Loucy (cell line): ENCODE results near the gene SMG6.

ENCODE experiments used
- H2AFZ ChIP-seq: fragments of 200-600 bp; sonication (generic); 2 replicates; pipeline ENCODE4 v1.6.0; 2016; ENCODE audit warnings: antibody characterized with exemption, mild to moderate bottlenecking, low read length, moderate library complexity
- H3F3A ChIP-seq: fragments of 200-600 bp; 2 replicates; pipeline ENCODE4 v1.6.0; 2016; ENCODE audit warnings: antibody characterized with exemption, low read depth, mild to moderate bottlenecking
- H3K27me3 ChIP-seq: fragments of 200-600 bp; sonication (generic); 2 replicates; pipeline ENCODE4 v1.6.1; 2014; ENCODE audit warnings: low read length, mild to moderate bottlenecking; ENCODE audit not compliant: insufficient read depth, poor library complexity, severe bottlenecking
- H3K36me3 ChIP-seq: fragments of 200-600 bp; sonication (generic); 2 replicates; pipeline ENCODE4 v1.6.1; 2016; ENCODE audit warnings: low read length; ENCODE audit not compliant: insufficient read depth
- H3K4me1 ChIP-seq: fragments of 200-600 bp; sonication (generic); 2 replicates; pipeline ENCODE4 v1.5.1; 2014; ENCODE audit warnings: low read length, mild to moderate bottlenecking; ENCODE audit not compliant: insufficient read depth, poor library complexity, severe bottlenecking
- H3K4me2 ChIP-seq: fragments of 200-600 bp; sonication (generic); 2 replicates; pipeline ENCODE4 v1.6.0; 2014; ENCODE audit warnings: antibody characterized with exemption, low read length, low read depth, mild to moderate bottlenecking; ENCODE audit not compliant: poor library complexity, severe bottlenecking
- H3K4me3 ChIP-seq: fragments of 200-600 bp; sonication (generic); 2 replicates; pipeline ENCODE4 v1.5.1; 2014; ENCODE audit warnings: low read length, mild to moderate bottlenecking, mixed read lengths; ENCODE audit not compliant: poor library complexity, severe bottlenecking
- H3K79me2 ChIP-seq: fragments of 200-600 bp; sonication (generic); 2 replicates; pipeline ENCODE4 v1.6.1; 2014; ENCODE audit warnings: low read length; ENCODE audit not compliant: insufficient read depth
- H3K9ac ChIP-seq: fragments of 200-600 bp; sonication (generic); 2 replicates; pipeline ENCODE4 v1.6.0; 2014; ENCODE audit warnings: mild to moderate bottlenecking, low read depth, low read length, moderate library complexity; ENCODE audit not compliant: poor library complexity, severe bottlenecking
- H3K9me2 ChIP-seq: fragments of 200-600 bp; sonication (generic); replicated peaks from 2 replicates; pipeline ENCODE4 v1.6.1; 2016; ENCODE audit warnings: low read depth, low read length, mixed read lengths
- H3K9me3 ChIP-seq: fragments of 200-600 bp; sonication (generic); 2 replicates; pipeline ENCODE4 v1.6.1; 2014; ENCODE audit warnings: mild to moderate bottlenecking, antibody characterized with exemption, low read length, low read depth; ENCODE audit not compliant: insufficient read depth
- H4K20me1 ChIP-seq: fragments of 200-600 bp; sonication (generic); 2 replicates; pipeline ENCODE4 v1.6.0; 2014; ENCODE audit warnings: antibody characterized with exemption, low read length, mild to moderate bottlenecking; ENCODE audit not compliant: insufficient read depth, poor library complexity, severe bottlenecking
- EZH2phosphoT487 ChIP-seq: fragments of 200-600 bp; IDR thresholded peaks from 2 replicates; pipeline ENCODE4 v1.6.1; 2018; ENCODE audit warnings: antibody characterized with exemption, mild to moderate bottlenecking, moderate library complexity, borderline replicate concordance
- TF ChIP-seq, protein P1 (sequence below): fragments of 200-600 bp; sonication (generic); conservative IDR thresholded peaks from 2 replicates; pipeline ENCODE4 v1.5.1; 2014; ENCODE audit warnings: mild to moderate bottlenecking, antibody characterized with exemption, low read length

SMG6 gene

DNA sequence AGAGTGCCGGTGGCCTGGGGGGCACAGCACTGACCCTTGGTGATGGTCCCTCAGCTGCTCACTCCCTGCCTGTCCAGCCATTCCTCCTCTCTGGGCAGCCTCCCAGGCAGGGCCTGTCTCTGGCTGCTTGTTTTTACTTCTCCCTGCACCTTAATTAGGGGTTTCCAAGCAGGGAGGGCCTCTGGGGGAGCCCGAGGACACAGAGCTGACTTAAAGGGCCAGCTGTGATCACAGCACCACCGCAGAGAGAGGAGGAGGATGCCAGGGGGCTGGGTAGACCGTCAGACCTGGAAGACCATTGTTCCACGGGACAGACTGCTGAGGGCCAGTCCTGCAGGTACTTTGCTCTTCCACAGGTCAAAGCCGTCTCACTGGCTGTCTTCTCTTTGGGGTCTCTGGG, 274.8 kb downstream of the SMG6 start:
- peaks cover 18% of the 10 kb centered on the region for H3K27me3 ChIP-seq

DNA sequence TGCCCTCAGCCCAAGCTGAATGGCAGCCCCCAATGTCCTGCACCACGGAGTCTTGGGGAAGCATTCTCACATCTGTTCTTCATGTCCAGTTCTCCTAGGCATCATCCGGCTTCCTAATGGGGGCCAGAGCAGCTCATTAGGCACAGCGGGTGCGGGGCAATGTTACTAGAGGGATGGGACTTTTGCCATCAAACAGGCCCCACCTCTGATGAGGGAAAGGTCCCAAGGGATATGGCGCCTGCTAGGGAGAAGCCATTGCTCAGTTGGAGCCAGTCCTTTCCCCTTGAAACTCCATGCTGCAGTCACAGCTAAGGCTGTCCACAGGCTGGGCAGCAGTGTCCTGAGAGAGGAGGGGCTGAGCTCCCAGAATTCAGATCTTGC, 275.4 kb downstream of the SMG6 start:
- Histone ChIP-seq H3K4me2 (no peak overlapping the region), H3K4me3 (no peak overlapping the region)

More for the DNA sequence above, 274.8 kb downstream of the SMG6 start:
- no peaks in the 10 kb centered on the region for H3K36me3 ChIP-seq
- peaks cover 15% of the 10 kb centered on the region for H3K4me1 ChIP-seq
- H2AFZ ChIP-seq = no peak overlapping the region
- H3K4me2 ChIP-seq = no peak overlapping the region
- no peaks in the 10 kb centered on the region for H3F3A ChIP-seq
- TF ChIP-seq, protein P1, sequence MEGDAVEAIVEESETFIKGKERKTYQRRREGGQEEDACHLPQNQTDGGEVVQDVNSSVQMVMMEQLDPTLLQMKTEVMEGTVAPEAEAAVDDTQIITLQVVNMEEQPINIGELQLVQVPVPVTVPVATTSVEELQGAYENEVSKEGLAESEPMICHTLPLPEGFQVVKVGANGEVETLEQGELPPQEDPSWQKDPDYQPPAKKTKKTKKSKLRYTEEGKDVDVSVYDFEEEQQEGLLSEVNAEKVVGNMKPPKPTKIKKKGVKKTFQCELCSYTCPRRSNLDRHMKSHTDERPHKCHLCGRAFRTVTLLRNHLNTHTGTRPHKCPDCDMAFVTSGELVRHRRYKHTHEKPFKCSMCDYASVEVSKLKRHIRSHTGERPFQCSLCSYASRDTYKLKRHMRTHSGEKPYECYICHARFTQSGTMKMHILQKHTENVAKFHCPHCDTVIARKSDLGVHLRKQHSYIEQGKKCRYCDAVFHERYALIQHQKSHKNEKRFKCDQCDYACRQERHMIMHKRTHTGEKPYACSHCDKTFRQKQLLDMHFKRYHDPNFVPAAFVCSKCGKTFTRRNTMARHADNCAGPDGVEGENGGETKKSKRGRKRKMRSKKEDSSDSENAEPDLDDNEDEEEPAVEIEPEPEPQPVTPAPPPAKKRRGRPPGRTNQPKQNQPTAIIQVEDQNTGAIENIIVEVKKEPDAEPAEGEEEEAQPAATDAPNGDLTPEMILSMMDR = no peak; the same call in 1 of the 2 replicates
- no peak for TF ChIP-seq EZH2phosphoT487
- no peaks in the 10 kb centered on the region for H3K9me2 ChIP-seq
- H3K9ac ChIP-seq = no peak overlapping the region
- no peak overlapping the region for H3K4me3 ChIP-seq
- H4K20me1 ChIP-seq = no peaks in the 10 kb centered on the region
- no peaks in the 10 kb centered on the region; the same call in 1 of the 2 replicates for H3K79me2 ChIP-seq
- no peaks in the 10 kb centered on the region for H3K9me3 ChIP-seq

DNA sequence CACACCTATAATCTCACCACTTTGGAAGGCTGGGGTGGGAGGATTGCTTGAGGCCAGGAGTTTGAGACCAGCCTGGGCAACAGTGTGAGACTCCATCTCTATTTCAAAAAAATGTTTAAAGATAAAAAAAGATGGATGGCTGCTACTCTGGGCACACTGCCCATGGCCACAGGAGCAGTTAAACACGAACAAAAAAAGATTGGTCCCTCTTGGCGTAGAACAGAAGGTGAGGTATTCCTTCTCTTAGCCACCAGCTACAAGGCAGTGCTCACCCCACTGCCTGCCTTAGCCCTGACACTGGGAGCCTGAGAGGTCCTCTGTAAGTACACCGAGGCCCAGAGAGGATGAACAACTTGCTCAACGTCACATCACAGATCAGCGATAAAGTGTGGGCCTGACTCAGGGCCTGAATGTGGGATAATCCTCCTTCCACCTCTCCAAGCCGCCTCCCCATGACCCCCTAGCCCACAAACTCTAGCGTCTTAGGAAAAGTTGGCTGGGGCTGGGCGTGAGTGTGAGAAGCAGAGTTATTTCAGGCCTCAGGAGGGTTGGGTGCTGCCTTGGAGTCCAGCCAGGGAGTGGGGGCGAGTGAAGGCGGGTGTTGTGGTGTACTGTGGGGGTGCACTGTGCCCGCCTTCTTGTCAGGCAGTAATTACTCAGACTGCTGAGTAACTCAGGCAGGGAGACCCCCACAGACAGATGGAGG, 275.9 kb downstream of the SMG6 start:
- H3K9me2 ChIP-seq = no peaks in the 10 kb centered on the region
- H3K27me3 ChIP-seq = peaks cover 18% of the 10 kb centered on the region
- no peak overlapping the region for H2AFZ ChIP-seq
- H3K36me3 ChIP-seq = no peaks in the 10 kb centered on the region
- H4K20me1 ChIP-seq = no peaks in the 10 kb centered on the region
- no peaks in the 10 kb centered on the region for H3F3A ChIP-seq
- no peak overlapping the region for H3K4me3 ChIP-seq
- peaks cover 20% of the 10 kb centered on the region for H3K4me1 ChIP-seq
- H3K9ac ChIP-seq = no peak overlapping the region
- H3K9me3 ChIP-seq = no peaks in the 10 kb centered on the region
- no peak overlapping the region for H3K4me2 ChIP-seq
- TF ChIP-seq EZH2phosphoT487 = no peak
- TF ChIP-seq, protein P1 = no peak
- H3K79me2 ChIP-seq = no peaks in the 10 kb centered on the region; the same call in 1 of the 2 replicates

More for the DNA sequence above, 275.4 kb downstream of the SMG6 start:
- Histone ChIP-seq H3K9ac (no peak overlapping the region), H4K20me1 (no peaks in the 10 kb centered on the region), H3K36me3 (no peaks in the 10 kb centered on the region), H3K27me3 (peaks cover 18% of the 10 kb centered on the region), H3K79me2 (no peaks in the 10 kb centered on the region; the same call in 1 of the 2 replicates), H3F3A (no peaks in the 10 kb centered on the region), H3K9me3 (no peaks in the 10 kb centered on the region), H2AFZ (no peak overlapping the region), H3K4me1 (peaks cover 16% of the 10 kb centered on the region), H3K9me2 (no peaks in the 10 kb centered on the region)
- TF ChIP-seq, protein P1 = no peak
- TF ChIP-seq EZH2phosphoT487 = no peak
